ENCODE measurements around the gene IGSF8. TPM values are rescaled to one million over a fixed set of nuclear protein-coding genes. Genes with fewer than 3 reads are reported as not detected.

IGSF8 gene
- total RNA-seq, 1 donor from 2014 or later = 39.4 TPM

DNA sequence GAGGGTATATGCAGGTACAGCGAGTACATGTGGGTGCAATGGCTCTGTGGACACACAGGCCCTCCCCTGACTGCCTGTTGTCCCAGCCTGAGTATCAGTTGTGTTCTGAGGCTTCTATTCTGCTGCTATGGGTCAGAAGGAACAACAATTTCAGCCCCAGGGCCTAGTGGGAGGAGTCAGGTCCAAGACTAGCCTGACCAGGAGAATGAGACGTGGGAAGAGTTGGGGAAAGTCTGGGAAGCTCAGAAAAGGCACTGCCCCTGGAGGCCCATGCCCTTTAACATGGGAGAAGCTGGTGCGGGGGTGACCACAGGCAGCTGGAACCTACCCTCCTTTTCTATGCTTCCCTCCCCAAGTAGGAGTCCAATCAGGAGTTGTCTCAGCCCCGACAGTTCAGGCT lies 7.7 kb downstream of the IGSF8 start:
- intact Hi-C loops (cut with micrococcal nuclease) = loop anchor here (10.0 kb wide), 1 partner anchor 1304 kb away; no protein-coding TSS in a partner anchor

DNA sequence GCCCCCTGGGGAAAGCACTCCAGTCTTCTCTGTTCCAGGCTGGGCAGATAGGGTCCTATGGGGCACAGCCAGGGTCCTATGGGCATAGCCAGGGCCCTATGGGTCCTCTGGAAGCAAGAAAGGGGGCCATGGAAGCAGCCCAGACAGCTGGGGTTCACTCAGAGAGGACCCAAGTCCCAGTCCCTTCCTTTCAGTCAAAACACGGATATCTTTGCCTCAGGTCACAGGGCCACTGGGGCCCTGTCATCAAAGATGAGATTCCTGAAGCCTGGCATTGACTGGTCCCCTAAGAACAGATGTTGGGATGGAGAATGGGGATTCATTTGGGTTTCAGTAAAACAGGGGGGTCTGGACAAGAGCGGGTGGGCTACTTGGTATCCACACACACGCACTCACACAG lies 8.5 kb downstream of the IGSF8 start:
- intact Hi-C loops (cut with micrococcal nuclease) = loop anchor here (10.0 kb wide), 1 partner anchor 1305 kb away; no protein-coding TSS in a partner anchor

DNA sequence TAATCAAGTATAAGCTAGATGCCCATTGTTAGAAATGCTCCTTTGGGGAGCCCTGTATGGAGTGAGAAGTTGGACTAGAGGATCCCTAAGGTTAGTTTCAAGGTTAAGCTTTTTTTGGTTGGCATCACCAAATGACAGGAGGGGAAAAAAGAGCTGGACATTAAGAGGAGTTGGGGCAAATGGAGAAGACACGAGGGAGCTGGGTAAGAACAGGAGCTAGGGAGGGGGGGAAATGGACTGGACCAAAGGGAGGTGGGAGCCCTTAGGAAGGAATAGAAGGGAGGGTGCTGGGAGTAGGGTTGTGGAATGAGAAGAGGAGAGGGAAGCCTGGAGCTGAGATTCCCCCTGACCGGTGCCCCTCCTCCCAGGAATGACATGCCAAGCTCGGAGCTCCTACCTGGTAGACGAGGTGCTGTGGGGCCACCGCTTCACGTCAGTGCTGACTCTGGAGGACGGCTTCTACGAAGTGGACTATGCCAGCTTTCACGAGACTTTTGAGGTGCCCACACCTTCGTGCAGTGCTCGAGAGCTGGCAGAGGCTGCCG lies 11.2 kb downstream of the IGSF8 start:
- intact Hi-C loops (cut with micrococcal nuclease) = no loop called here

DNA sequence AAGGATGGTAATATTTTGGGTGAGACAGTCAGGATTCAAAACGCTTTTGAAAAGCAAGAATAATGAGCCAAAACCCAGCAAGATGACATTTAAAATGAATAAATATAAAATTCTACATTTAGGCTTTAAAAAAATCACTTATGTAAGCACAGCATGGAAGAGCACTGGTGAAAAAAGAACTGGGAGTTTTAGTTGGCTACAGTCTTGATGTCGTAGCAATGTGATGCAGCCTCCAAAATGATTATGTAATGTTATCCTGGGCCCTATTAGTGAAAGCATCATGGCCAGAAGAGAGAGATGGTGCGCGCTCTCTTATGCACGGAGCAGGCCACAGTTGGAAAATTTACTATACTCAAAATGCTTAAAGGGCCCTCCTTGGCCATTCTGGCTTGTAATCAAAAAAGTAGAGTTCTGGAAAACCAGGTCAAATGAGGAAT lies 11.9 kb downstream of the IGSF8 start:
- intact Hi-C loops (cut with micrococcal nuclease) = no loop called here

DNA sequence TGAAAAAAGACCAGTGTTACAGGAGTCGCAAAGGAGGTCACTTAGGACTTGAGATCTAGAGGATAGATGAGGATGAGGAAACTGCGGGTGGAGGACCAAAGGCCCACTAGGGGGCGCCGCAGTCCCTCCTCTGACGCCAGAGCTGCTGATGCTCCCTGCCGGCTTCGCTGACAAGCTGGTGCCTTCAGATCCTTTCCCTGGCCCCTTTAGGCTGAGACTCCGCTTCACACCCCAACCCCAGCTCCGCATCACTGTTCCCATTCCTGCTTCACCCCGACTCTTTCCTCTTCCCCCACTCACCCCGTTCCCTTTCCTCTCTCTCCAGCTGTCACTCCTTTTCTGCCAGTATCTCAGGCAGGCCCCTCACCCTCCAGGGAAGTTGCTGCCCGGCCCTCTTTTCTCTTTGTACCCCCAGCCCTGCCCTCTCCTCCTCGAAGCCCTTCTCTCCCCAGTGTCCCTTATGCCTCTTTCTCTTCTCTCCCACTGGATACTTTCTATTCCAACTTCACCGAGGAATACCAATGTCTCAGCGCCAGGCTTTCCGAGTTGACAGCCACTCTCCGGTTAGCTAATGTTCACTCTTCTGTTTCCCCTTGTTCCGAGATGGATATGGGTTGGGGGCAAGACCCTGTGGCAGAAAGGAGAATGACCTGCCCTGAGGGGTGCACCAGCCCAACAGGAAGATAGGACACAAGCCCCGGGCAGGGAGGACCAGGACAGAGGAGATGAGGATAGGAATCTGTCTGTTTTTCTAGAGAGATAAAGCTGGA lies 12.5 kb downstream of the IGSF8 start:
- intact Hi-C loops (cut with micrococcal nuclease) = loop anchor here (1.0 kb wide), 1 partner anchor 12 kb away; the partner anchor contains the start of gene IGSF8

GRCh38 chr1:160084771-160085321 lies 13.6 kb downstream of the IGSF8 start:
- intact Hi-C loops (cut with micrococcal nuclease) = loop anchor here (1.0 kb wide), 3 partner anchors 13 to 149 kb away; partner anchors contain the start of gene IGSF8

- intact Hi-C loops (cut with micrococcal nuclease) = loop anchor here (1.0 kb wide), 2 partner anchors 38 to 148 kb away; no protein-coding TSS in a partner anchor
These were observed 14.2 kb downstream of the IGSF8 start for GRCh38 chr1:160083968-160084770.

- intact Hi-C loops (cut with micrococcal nuclease) = no loop called here
These were observed 15.5 kb downstream of the IGSF8 start for GRCh38 chr1:160082926-160083325.

DNA sequence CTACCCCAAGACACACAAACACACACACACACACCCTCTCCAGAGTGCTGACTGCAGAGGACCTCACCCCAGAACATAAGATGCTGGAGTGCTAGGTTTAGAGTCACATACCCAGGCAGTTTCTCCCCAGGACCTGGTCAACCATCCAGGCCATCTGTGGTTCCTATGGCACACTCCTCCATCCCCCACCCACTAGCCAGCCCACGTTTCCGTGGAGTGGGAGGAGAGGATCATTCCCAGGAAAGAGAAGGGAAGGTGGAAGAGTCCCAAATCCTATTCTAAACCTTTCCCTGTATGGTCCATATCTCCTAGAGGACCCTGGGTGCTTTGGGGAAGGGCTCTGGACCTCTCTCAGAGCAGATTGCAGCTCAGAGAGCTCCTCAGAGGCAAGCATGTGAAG lies 15.9 kb downstream of the IGSF8 start:
- intact Hi-C loops (cut with micrococcal nuclease) = no loop called here

GRCh38 chr1:160081261-160081936 lies 17.0 kb downstream of the IGSF8 start, which contains the start of gene KCNJ9:
Gene KCNJ9 (plus strand): TSS chr1:160081538. CDS start chr1:160084031, 2,493 bp downstream.
- intact Hi-C loops (cut with micrococcal nuclease) = no loop called here

GRCh38 chr1:160080381-160081100 lies 17.9 kb downstream of the IGSF8 start:
- intact Hi-C loops (cut with micrococcal nuclease) = no loop called here

GRCh38 chr1:160079448-160079847 lies 19.0 kb downstream of the IGSF8 start:
- intact Hi-C loops (cut with micrococcal nuclease) = no loop called here

- intact Hi-C loops (cut with micrococcal nuclease) = no loop called here
These were observed 19.8 kb downstream of the IGSF8 start for GRCh38 chr1:160078512-160079195.

DNA sequence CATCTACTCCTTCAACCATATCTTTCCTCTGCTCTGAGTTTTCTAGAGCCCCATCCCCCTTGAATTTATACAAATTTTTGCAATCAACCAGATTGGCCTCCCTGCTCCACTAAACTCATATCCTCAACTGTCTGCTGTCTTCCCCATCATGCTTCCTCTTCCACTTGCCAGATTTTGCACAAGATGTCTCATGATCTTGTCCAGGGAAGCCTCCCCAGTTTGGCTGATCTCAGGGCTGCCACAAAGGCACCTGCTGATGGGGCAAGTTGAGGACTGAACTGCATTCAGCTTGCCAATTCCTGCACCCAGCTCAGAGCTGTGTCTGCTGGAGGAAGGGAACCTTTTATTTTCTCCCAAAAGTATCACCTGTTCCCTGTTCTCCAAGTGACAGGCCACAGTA lies 20.9 kb downstream of the IGSF8 start:
- intact Hi-C loops (cut with micrococcal nuclease) = no loop called here

DNA sequence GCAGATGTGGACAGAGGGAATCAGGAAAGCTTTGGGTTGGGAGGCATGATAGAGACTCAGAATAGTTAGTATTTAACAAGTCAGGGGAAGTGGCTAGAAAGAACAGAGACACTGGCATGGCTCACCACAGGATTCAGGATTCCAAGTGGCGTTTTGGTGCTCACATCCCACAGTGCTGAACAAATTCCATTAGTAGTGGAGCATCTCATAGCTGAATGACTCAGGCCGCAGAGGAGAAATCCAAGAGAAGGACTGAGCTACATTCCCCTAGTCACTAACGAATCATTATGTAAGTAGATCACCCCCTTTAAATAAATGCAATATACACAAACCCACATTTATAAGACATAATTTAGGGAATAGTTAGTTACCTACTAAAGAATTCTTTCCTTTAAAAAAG lies 22.1 kb downstream of the IGSF8 start:
- intact Hi-C loops (cut with micrococcal nuclease) = no loop called here

GRCh38 chr1:160075836-160076235 lies 22.6 kb downstream of the IGSF8 start:
- intact Hi-C loops (cut with micrococcal nuclease) = no loop called here

GRCh38 chr1:160074865-160075264 lies 23.6 kb downstream of the IGSF8 start:
- intact Hi-C loops (cut with micrococcal nuclease) = no loop called here

DNA sequence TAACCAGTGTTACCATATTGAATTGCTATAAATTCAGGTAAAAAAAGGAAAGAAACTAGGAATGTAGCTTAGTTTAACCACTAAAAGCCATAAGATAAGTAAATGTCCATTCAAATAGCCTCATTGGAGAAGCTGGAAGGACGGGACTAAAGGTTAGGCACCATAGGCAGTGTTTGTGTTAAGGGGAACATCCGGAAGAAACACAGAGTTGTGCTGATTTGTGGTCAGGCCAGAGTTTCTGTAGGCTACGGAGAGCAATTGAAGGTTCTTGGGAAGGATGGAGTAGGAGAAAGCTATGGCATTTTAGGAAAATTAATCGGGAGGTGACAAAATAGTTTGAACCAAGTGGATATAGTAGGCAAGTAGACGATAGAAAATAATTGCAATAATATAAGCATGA lies 27.1 kb downstream of the IGSF8 start:
- intact Hi-C loops (cut with micrococcal nuclease) = no loop called here

Measured in T-helper 2 cell treated with Interferon-gamma antibody and Interleukin-4, amounts not matched to agents 100 ng/mL and 5 ng/mL, for 36 hours (primary cell).